OCI-LY1 (cell line): ENCODE measurements around the gene LONP1.

Experiments
- CTCF ChIP-seq: fragments of 200-600 bp; sonication (generic), shearing (Covaris generic); IDR thresholded peaks from 2 replicates; pipeline ENCODE4 v1.5.1; 2017; ENCODE audit warnings: mild to moderate bottlenecking, antibody characterized with exemption, low read length, moderate library complexity, mixed read lengths
- EZH2 ChIP-seq: fragments of 200-600 bp; sonication (generic), shearing (Covaris generic); IDR thresholded peaks from 2 replicates; pipeline ENCODE4 v1.8.0; 2017; ENCODE audit warnings: borderline replicate concordance, mixed run types, mild to moderate bottlenecking, antibody characterized with exemption, low read length, moderate library complexity, mixed read lengths

- TF ChIP-seq CTCF (peak; percentile 90), EZH2 (no peak)
Observed at GRCh38 chr19:5719961-5720790, at the start of gene LONP1, which contains the start of gene CATSPERD.
